Activated CD4-positive, CD25-positive, alpha-beta regulatory T cell treated with anti-CD3 and anti-CD28 coated beads, Interleukin-2, amount 50 U/mL, for 16 hours (primary cell): Measurements from ENCODE around the gene GPR42.
"Not testable (repeated sequence)": the region's sequence is repeated elsewhere in the genome, so short reads cannot be mapped to it uniquely, and the experiment has no call there.

Experiments
- DNase-seq: peaks from one replicate; pipeline ENCODE4 v3.0.0-alpha.2; 2020; ENCODE audit warnings: low read depth, low spot score

GPR42 gene

GRCh38 chr19:35396240-35396885 is 25.5 kb downstream of the GPR42 start:
- no peak for DNase-seq

GRCh38 chr19:35397064-35397463 is 26.2 kb downstream of the GPR42 start:
- no peak for DNase-seq

- DNase-seq: no peak
Observed at GRCh38 chr19:35398570-35398969, 27.7 kb downstream of the GPR42 start.

GRCh38 chr19:35399231-35399630 is 28.4 kb downstream of the GPR42 start:
- DNase-seq: no peak

- no peak for DNase-seq
Observed at GRCh38 chr19:35399948-35400772, 29.3 kb downstream of the GPR42 start.

- no peak for DNase-seq
Observed at GRCh38 chr19:35400773-35401100, 29.9 kb downstream of the GPR42 start.

- not testable (repeated sequence) for DNase-seq
Observed at GRCh38 chr19:35401416-35401815, 30.5 kb downstream of the GPR42 start.

GRCh38 chr19:35403116-35403760 is 32.4 kb downstream of the GPR42 start:
- no peak for DNase-seq

- DNase-seq: no peak
Observed at GRCh38 chr19:35404879-35405622, 34.2 kb downstream of the GPR42 start.

GRCh38 chr19:35407619-35408018 is 36.8 kb downstream of the GPR42 start:
- no peak for DNase-seq

- DNase-seq: no peak
Observed at GRCh38 chr19:35408284-35409171, 37.7 kb downstream of the GPR42 start.

GRCh38 chr19:35409191-35409590 is 38.3 kb downstream of the GPR42 start:
- DNase-seq: no peak

GRCh38 chr19:35410487-35410886 is 39.6 kb downstream of the GPR42 start:
- no peak for DNase-seq

GRCh38 chr19:35414442-35414841 is 43.6 kb downstream of the GPR42 start:
- no peak for DNase-seq

- DNase-seq: no peak
Observed at GRCh38 chr19:35416331-35416730, 45.5 kb downstream of the GPR42 start.

GRCh38 chr19:35417278-35417677 is 46.4 kb downstream of the GPR42 start:
- DNase-seq: no peak

- no peak for DNase-seq
Observed at GRCh38 chr19:35417713-35418534, 47.1 kb downstream of the GPR42 start.

- DNase-seq: no peak
Observed at GRCh38 chr19:35419046-35419445, 48.2 kb downstream of the GPR42 start.

- DNase-seq: no peak
Observed at GRCh38 chr19:35419805-35420204, 48.9 kb downstream of the GPR42 start.

GRCh38 chr19:35421362-35421761 is 50.5 kb downstream of the GPR42 start:
- DNase-seq: no peak
